Thoracic aorta (tissue), 2 donors: ENCODE data around the gene BIRC5. TPM values are rescaled to one million over a fixed set of nuclear protein-coding genes. Genes with fewer than 3 reads are reported as not detected.

Experiments
- ATAC-seq: fragments of 150-250 bp; one replicate; pipeline ENCODE4 v1.8.0; 2017; ENCODE audit warnings: low read depth; ENCODE audit not compliant: insufficient number of reproducible peaks, low FRiP score
- DNase-seq: peaks from one replicate; pipeline ENCODE4 v3.0.0-alpha.2; 2020; ENCODE audit warnings: low spot score
- H3K27ac ChIP-seq, 2 donors: fragments of 200-600 bp; sonication (generic); 1 replicate in 1 of 2; 2 replicates in 1 of 2; pipeline ENCODE4 v1.5.1; 2016; ENCODE audit warnings: mild to moderate bottlenecking in 2 of 2, moderate library complexity in 2 of 2
- H3K27me3 ChIP-seq: fragments of 200-600 bp; sonication (generic); replicated peaks from 2 replicates; pipeline ENCODE4 v1.6.0; 2016; ENCODE audit warnings: mild to moderate bottlenecking; ENCODE audit not compliant: insufficient read depth
- H3K36me3 ChIP-seq: fragments of 200-600 bp; sonication (generic); one replicate; pipeline ENCODE4 v1.5.1; 2016
- H3K4me1 ChIP-seq, 2 donors: fragments of 200-600 bp; sonication (generic); 1 replicate in 1 of 2; 2 replicates in 1 of 2; pipeline versions ENCODE4 v1.5.1 to v1.6.0; 2016; ENCODE audit warnings: low read depth in 2 of 2, mild to moderate bottlenecking in 1 of 2; ENCODE audit not compliant: control insufficient read depth in 1 of 2
- H3K4me3 ChIP-seq: fragments of 200-600 bp; sonication (generic); 2 replicates; pipeline ENCODE4 v1.5.1; 2016; ENCODE audit warnings: mild to moderate bottlenecking
- H3K9me3 ChIP-seq: fragments of 200-600 bp; sonication (generic); 2 replicates; pipeline ENCODE4 v1.5.1; 2016
- CTCF ChIP-seq: fragments of 200-600 bp; sonication (generic); IDR thresholded peaks from one replicate; pipeline ENCODE4 v1.5.1; 2019; ENCODE audit warnings: antibody characterized with exemption
- total RNA-seq, 2 donors: library from RNA; depleted of rRNA; stranded (reverse); fragments of >200 nt; gene quantifications; one replicate each; pipeline versions ENCODE4 v1.1.0 to v1.2.3, GENCODE V29; 2016

Gene BIRC5
- total RNA-seq, 2 donors from 2014 or later = 0.14 to 4.2 TPM

GRCh38 chr17:78237401-78238012, 23.5 kb downstream of the BIRC5 start:
- no peaks in the 10 kb centered on the region for H3K9me3 ChIP-seq
- no peaks in the 10 kb centered on the region for H3K27me3 ChIP-seq
- no peak for TF ChIP-seq CTCF
- no peaks in the 10 kb centered on the region for H3K36me3 ChIP-seq
- ATAC-seq = no peak
- no peak for DNase-seq
- no peak overlapping the region for H3K4me3 ChIP-seq
- H3K4me1 ChIP-seq = no peaks in the 10 kb centered on the region
- H3K27ac ChIP-seq = no peak overlapping the region

GRCh38 chr17:78238823-78239488, 24.9 kb downstream of the BIRC5 start:
- no peak for TF ChIP-seq CTCF
- Histone ChIP-seq H3K9me3 (no peaks in the 10 kb centered on the region), H3K27ac (no peak overlapping the region), H3K27me3 (no peaks in the 10 kb centered on the region), H3K4me3 (no peak overlapping the region), H3K36me3 (no peaks in the 10 kb centered on the region), H3K4me1 (no peaks in the 10 kb centered on the region)
- ATAC-seq = no peak
- DNase-seq = no peak

GRCh38 chr17:78239489-78239931, 25.5 kb downstream of the BIRC5 start:
- no peak for TF ChIP-seq CTCF
- DNase-seq (no peak), ATAC-seq (no peak)
- Histone ChIP-seq H3K27me3 (no peaks in the 10 kb centered on the region), H3K27ac (no peak overlapping the region), H3K36me3 (no peaks in the 10 kb centered on the region), H3K4me3 (no peak overlapping the region), H3K4me1 (no peaks in the 10 kb centered on the region), H3K9me3 (no peaks in the 10 kb centered on the region)

GRCh38 chr17:78240012-78240655, 26.1 kb downstream of the BIRC5 start:
- Histone ChIP-seq H3K36me3 (no peaks in the 10 kb centered on the region), H3K4me3 (no peak overlapping the region), H3K4me1 (no peaks in the 10 kb centered on the region), H3K9me3 (no peaks in the 10 kb centered on the region), H3K27ac (no peak overlapping the region), H3K27me3 (no peaks in the 10 kb centered on the region)
- ATAC-seq (no peak), DNase-seq (no peak)
- no peak for TF ChIP-seq CTCF

- H3K4me1 ChIP-seq = no peaks in the 10 kb centered on the region
- no peaks in the 10 kb centered on the region for H3K9me3 ChIP-seq
- no peaks in the 10 kb centered on the region for H3K36me3 ChIP-seq
- no peak for DNase-seq
- no peaks in the 10 kb centered on the region for H3K27me3 ChIP-seq
- no peak for TF ChIP-seq CTCF
- no peak for ATAC-seq
- no peak overlapping the region for H3K4me3 ChIP-seq
- H3K27ac ChIP-seq = no peak overlapping the region
Measured at GRCh38 chr17:78240839-78241238, 26.8 kb downstream of the BIRC5 start.
